Activated naive CD4-positive, alpha-beta T cell treated with anti-CD3 and anti-CD28 coated beads for 36 hours (primary cell): ENCODE results near the gene PITPNC1. TPM values are rescaled to one million over a fixed set of nuclear protein-coding genes. Genes with fewer than 3 reads are reported as not detected.

Experiments used
- CTCF ChIA-PET: fragments of 350-600 bp; sonication (Branson Sonifier 250); formaldehyde crosslinking; loops from one replicate; lab custom pipeline; 2021; ENCODE audit warnings: antibody characterized with exemption; lab: Charles Lee
- DNase-seq: peaks from one replicate; pipeline ENCODE4 v3.0.0-alpha.2; 2020
- H3K27ac Mint-ChIP-seq: one replicate; pipeline ENCODE4 v1.8.0; 2021; ENCODE audit warnings: mild to moderate bottlenecking, mixed read lengths
- H3K27me3 Mint-ChIP-seq: one replicate; pipeline ENCODE4 v1.8.0; 2021; ENCODE audit warnings: low read depth, mixed read lengths
- H3K36me3 Mint-ChIP-seq: one replicate; pipeline ENCODE4 v1.8.0; 2021; ENCODE audit warnings: low read depth, mixed read lengths
- H3K4me1 Mint-ChIP-seq: one replicate; pipeline ENCODE4 v1.8.0; 2021; ENCODE audit warnings: low read depth, mixed read lengths
- H3K4me3 Mint-ChIP-seq: one replicate; pipeline ENCODE4 v1.8.0; 2021; ENCODE audit warnings: mild to moderate bottlenecking, moderate library complexity, mixed read lengths
- H3K9me3 Mint-ChIP-seq: one replicate; pipeline ENCODE4 v1.8.0; 2021; ENCODE audit warnings: mixed read lengths
- intact Hi-C: fragments of 100-400 bp; cut with micrococcal nuclease; formaldehyde crosslinking; loops from one replicate; pipeline ENCODE4 v1.15.1; 2023
- total RNA-seq, 2 experiments: library from RNA; stranded (reverse); gene quantifications; one replicate each; pipeline ENCODE4 v1.2.3, GENCODE V29; 2021

PITPNC1 gene
- total RNA-seq, 2 experiments from 2014 or later: 58.7 to 60.0 TPM

DNA sequence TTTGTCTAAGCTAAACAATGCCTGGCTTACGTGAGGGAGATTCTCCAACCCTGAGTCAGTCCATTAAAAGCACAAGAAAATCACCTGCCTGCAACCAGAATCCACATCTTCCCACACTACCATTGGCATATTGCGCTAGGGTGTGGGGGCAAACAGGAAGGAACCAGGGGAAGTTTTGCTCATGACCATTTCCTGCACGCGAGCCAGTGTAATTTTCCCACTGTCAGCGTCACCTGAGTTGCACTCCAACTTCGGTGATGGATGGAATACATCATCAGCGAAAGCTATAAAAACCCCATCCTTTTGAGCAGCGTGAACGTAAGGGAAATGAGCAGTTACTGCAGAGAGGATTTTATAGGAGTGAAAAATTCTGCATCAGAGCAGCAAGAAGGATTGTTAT is 172.7 kb downstream of the PITPNC1 start:
- Mint-ChIP-seq H3K4me3 (no peak overlapping the region), H3K36me3 (peaks cover 3% of the 10 kb centered on the region), H3K27ac (no peak overlapping the region), H3K27me3 (no peaks in the 10 kb centered on the region), H3K4me1 (peaks cover 25% of the 10 kb centered on the region), H3K9me3 (no peaks in the 10 kb centered on the region)
- intact Hi-C loops: no loop called here
- CTCF ChIA-PET: interaction anchor here (0.6 to 1.1 kb wide), 2 partner anchors 30 to 1015 kb away, joined by 3 read pairs; no protein-coding TSS in a partner anchor
- no peak for DNase-seq

- no peaks in the 10 kb centered on the region for H3K27me3 Mint-ChIP-seq
- intact Hi-C loops: no loop called here
- H3K4me3 Mint-ChIP-seq: no peak overlapping the region
- peaks cover 2% of the 10 kb centered on the region for H3K9me3 Mint-ChIP-seq
- CTCF ChIA-PET: interaction anchor here (1.0 kb wide), 1 partner anchor 176 kb away, joined by 4 read pairs; no protein-coding TSS in a partner anchor
- peaks cover 18% of the 10 kb centered on the region for H3K36me3 Mint-ChIP-seq
- no peak overlapping the region for H3K27ac Mint-ChIP-seq
- peaks cover 5% of the 10 kb centered on the region for H3K4me1 Mint-ChIP-seq
- no peak for DNase-seq
These were observed 177.6 kb downstream of the PITPNC1 start for GRCh38 chr17:67554634-67555033.

DNA sequence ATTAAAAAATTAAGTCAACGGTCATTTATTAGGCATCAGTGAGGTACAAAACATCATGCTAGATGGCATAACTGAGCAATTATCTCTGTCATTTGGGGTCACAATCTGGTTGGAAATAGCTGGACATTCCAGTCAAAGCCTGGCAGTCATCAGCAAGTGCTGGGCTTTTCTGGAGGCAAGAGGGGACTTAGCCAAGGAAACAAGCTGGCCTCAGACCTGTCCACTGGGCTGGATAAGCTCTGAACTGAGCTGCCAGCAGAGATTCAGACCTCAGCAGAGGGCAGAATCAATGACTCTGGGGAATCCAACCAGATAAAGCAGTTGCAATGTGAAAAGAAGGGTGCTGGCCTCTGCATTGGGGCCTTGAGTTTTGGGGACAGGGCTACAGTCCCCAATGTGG is 178.8 kb downstream of the PITPNC1 start:
- Mint-ChIP-seq H3K9me3 (peaks cover 2% of the 10 kb centered on the region), H3K4me1 (peaks cover 2% of the 10 kb centered on the region), H3K27ac (no peak overlapping the region), H3K27me3 (no peaks in the 10 kb centered on the region), H3K4me3 (no peak overlapping the region), H3K36me3 (peaks cover 20% of the 10 kb centered on the region)
- CTCF ChIA-PET: no interaction called here
- intact Hi-C loops: no loop called here
- no peak for DNase-seq

GRCh38 chr17:67557052-67557845 is 180.2 kb downstream of the PITPNC1 start:
- peaks cover 2% of the 10 kb centered on the region for H3K9me3 Mint-ChIP-seq
- CTCF ChIA-PET: interaction anchor here (0.6 kb wide), 1 partner anchor 145 kb away, joined by 5 read pairs; no protein-coding TSS in a partner anchor
- H3K27me3 Mint-ChIP-seq: no peaks in the 10 kb centered on the region
- DNase-seq: no peak
- H3K4me3 Mint-ChIP-seq: no peak overlapping the region
- H3K4me1 Mint-ChIP-seq: peaks cover 4% of the 10 kb centered on the region
- intact Hi-C loops: no loop called here
- H3K27ac Mint-ChIP-seq: no peak overlapping the region
- peaks cover 20% of the 10 kb centered on the region for H3K36me3 Mint-ChIP-seq

DNA sequence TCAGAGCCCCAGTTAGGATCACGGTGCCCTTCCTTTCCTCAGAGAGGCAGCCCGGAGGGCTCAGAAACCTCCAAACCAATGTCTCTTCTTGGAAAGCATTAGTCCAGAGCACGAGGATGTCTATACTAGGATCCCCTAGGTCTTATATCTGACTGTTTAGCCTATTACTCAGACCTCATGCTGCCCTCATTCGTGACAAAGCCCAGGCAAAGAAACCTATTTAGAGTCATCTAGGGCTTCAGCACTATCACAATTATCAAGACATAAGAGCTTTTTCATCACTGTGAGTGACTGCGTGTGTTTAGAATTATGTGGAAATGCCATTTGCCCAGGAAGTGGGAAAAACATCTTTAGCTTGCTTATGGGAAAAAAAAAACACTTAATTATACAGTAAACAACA is 180.8 kb downstream of the PITPNC1 start:
- CTCF ChIA-PET: interaction anchor here (0.6 kb wide), 1 partner anchor 145 kb away, joined by 5 read pairs; no protein-coding TSS in a partner anchor
- Mint-ChIP-seq H3K4me1 (peaks cover 4% of the 10 kb centered on the region), H3K27ac (no peak overlapping the region), H3K9me3 (peaks cover 2% of the 10 kb centered on the region), H3K36me3 (peaks cover 20% of the 10 kb centered on the region), H3K27me3 (no peaks in the 10 kb centered on the region), H3K4me3 (no peak overlapping the region)
- intact Hi-C loops: no loop called here
- DNase-seq: no peak

DNA sequence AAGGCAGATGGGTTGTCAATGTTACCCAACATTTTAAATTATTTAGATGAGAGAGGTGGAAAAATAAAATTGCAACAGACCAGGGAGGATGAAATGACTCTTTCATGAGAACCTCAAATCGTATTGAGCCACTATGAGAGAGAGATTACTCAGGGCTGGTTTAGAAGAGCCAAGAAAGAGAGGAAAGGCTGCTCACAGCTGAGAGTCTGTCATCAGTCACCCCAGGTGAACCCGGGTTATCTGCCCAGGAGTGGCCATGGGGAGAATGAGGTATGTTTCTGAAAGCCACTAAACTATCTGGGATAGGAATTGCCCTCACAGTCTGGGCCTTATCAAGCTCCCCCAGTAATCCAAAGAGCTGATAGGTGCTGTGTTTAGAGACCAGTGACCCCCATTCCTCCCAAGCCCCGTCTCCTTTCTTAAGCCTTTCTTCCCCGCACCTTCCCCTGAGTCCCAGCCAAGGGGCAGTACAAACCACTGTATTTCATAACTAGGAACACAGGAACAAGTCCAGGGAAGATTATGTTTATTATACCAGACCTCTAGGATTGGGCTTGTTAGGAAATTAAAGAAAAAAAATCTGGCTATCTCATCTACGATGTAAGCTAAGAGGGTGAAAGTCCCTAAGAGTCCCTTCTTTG is 181.8 kb downstream of the PITPNC1 start:
- DNase-seq: no peak
- H3K9me3 Mint-ChIP-seq: peaks cover 2% of the 10 kb centered on the region
- intact Hi-C loops: no loop called here
- peaks cover 4% of the 10 kb centered on the region for H3K4me1 Mint-ChIP-seq
- no peak overlapping the region for H3K27ac Mint-ChIP-seq
- H3K4me3 Mint-ChIP-seq: no peak overlapping the region
- peaks cover 17% of the 10 kb centered on the region for H3K36me3 Mint-ChIP-seq
- CTCF ChIA-PET: no interaction called here
- no peaks in the 10 kb centered on the region for H3K27me3 Mint-ChIP-seq

DNA sequence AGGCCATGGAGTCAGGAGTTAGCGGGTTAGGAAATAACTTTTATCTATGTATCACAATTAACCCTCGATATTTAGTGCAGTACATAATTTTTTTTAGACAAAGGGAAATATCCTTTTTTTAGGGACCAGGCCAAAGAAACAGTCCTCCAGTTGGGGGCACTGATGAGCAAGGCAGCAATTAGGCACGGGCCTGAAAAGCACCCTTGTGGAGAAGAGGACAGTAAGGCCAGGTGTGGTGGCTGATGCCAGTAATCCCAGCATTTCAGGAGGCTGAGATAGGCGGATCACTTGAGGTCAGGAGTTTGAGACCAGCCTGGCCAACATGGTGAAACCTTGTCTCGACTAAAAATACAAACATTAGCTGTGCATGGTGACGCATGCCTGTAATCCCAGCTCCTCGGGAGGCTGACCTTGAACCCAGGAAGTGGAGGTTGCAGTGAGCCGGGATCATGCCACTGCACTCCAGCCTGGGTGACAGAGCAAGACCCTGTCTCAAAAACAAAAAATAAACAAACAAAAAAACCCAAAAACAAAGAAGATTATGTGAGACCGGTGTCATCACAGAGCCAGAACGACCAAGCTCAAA is 182.4 kb downstream of the PITPNC1 start:
- intact Hi-C loops: no loop called here
- H3K4me1 Mint-ChIP-seq: peaks cover 4% of the 10 kb centered on the region
- peaks cover 17% of the 10 kb centered on the region for H3K36me3 Mint-ChIP-seq
- CTCF ChIA-PET: interaction anchor here (0.7 to 1.0 kb wide), 2 partner anchors 50 to 185 kb away, joined by 3 read pairs; no protein-coding TSS in a partner anchor
- peaks cover 2% of the 10 kb centered on the region for H3K9me3 Mint-ChIP-seq
- no peak for DNase-seq
- no peak overlapping the region for H3K27ac Mint-ChIP-seq
- no peaks in the 10 kb centered on the region for H3K27me3 Mint-ChIP-seq
- H3K4me3 Mint-ChIP-seq: no peak overlapping the region

GRCh38 chr17:67562005-67562404 is 184.9 kb downstream of the PITPNC1 start:
- Mint-ChIP-seq H3K36me3 (peaks cover 5% of the 10 kb centered on the region), H3K27ac (no peak overlapping the region), H3K4me3 (no peak overlapping the region), H3K4me1 (peaks cover 4% of the 10 kb centered on the region), H3K9me3 (no peaks in the 10 kb centered on the region), H3K27me3 (no peaks in the 10 kb centered on the region)
- intact Hi-C loops: no loop called here
- no peak for DNase-seq
- CTCF ChIA-PET: interaction anchor here (0.6 kb wide), 1 partner anchor 391 kb away, joined by 3 read pairs; no protein-coding TSS in a partner anchor

DNA sequence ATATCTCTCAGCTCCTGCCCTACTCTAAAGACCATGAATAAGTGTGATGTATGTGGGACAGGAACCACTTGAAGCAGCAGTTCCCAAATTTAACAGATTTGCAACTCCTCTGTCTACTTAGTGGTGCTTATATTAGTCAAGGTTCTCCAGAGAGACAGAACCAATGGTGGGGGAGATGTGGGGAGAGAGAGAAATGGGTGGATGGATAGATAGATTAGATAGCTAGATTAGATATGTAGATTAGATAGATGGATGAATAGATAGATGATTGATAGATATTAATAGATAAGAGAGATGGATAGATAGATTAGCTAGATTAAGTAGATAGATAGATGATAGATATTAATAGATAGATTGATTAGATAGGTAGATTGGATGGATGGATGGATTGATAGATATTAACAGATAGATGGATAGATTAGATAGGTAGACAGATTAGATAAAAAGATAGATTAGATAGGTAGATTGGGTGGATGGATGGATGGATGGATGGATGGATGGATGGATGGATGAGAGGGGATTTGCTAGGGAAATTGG is 186.7 kb downstream of the PITPNC1 start:
- Mint-ChIP-seq H3K4me1 (peaks cover 2% of the 10 kb centered on the region), H3K9me3 (no peaks in the 10 kb centered on the region), H3K36me3 (peaks cover 3% of the 10 kb centered on the region), H3K27ac (no peak overlapping the region), H3K27me3 (no peaks in the 10 kb centered on the region), H3K4me3 (no peak overlapping the region)
- intact Hi-C loops: no loop called here
- CTCF ChIA-PET: no interaction called here
- no peak for DNase-seq

DNA sequence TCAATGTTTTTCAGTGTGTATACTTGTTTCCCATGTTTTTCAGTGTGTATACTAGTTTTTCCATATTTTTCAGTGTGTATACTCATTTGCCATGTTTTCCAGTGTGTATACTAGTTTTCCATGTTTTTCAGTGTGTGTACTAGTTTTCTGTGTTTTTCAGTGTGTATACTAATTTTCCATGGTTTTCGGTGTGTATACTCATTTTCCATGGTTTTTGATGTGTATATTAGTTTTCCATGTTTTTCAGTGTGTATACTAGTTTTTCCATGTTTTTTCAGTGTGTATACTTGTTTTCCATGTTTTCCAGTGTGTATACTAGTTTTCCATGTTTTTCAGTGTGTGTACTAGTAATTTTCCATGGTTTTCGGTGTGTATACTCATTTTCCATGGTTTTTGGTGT is 188.0 kb downstream of the PITPNC1 start:
- Mint-ChIP-seq H3K4me3 (no peak overlapping the region), H3K27ac (no peak overlapping the region), H3K9me3 (no peaks in the 10 kb centered on the region), H3K4me1 (peaks cover 9% of the 10 kb centered on the region), H3K27me3 (no peaks in the 10 kb centered on the region), H3K36me3 (peaks cover 2% of the 10 kb centered on the region)
- DNase-seq: no peak
- intact Hi-C loops: no loop called here
- CTCF ChIA-PET: no interaction called here

GRCh38 chr17:67566656-67567055 is 189.6 kb downstream of the PITPNC1 start:
- Mint-ChIP-seq H3K4me1 (peaks cover 9% of the 10 kb centered on the region), H3K4me3 (no peak overlapping the region), H3K27me3 (no peaks in the 10 kb centered on the region), H3K9me3 (no peaks in the 10 kb centered on the region), H3K27ac (no peak overlapping the region), H3K36me3 (no peaks in the 10 kb centered on the region)
- DNase-seq: no peak
- intact Hi-C loops: no loop called here
- CTCF ChIA-PET: no interaction called here

GRCh38 chr17:67569015-67569451 is 192.0 kb downstream of the PITPNC1 start:
- no peak for DNase-seq
- Mint-ChIP-seq H3K36me3 (no peaks in the 10 kb centered on the region), H3K4me3 (no peak overlapping the region), H3K27ac (no peak overlapping the region), H3K4me1 (peaks cover 16% of the 10 kb centered on the region), H3K27me3 (no peaks in the 10 kb centered on the region), H3K9me3 (no peaks in the 10 kb centered on the region)
- intact Hi-C loops: no loop called here
- CTCF ChIA-PET: interaction anchor here (0.6 to 1.4 kb wide), 2 partner anchors 26 to 60 kb away, joined by 3 to 4 read pairs; no protein-coding TSS in a partner anchor
